Effector memory CD4-positive, alpha-beta T cell (primary cell): ENCODE measurements around the gene RHBDD1.

ENCODE experiments used
- DNase-seq, 3 donors: peaks; one replicate each; pipeline ENCODE4 v3.0.0-alpha.2; 2020
- H3K27ac ChIP-seq: 2 replicates; pipeline ENCODE4 v1.7.0; 2013; ENCODE audit warnings: mild to moderate bottlenecking, low read length, moderate library complexity; ENCODE audit not compliant: insufficient read depth, poor library complexity, severe bottlenecking
- H3K27me3 ChIP-seq: replicated peaks from 2 replicates; pipeline ENCODE4 v1.7.0; 2013; ENCODE audit warnings: mild to moderate bottlenecking, low read length; ENCODE audit not compliant: insufficient read depth, control insufficient read depth, poor library complexity, severe bottlenecking
- H3K36me3 ChIP-seq: 2 replicates; pipeline ENCODE4 v1.7.0; 2013; ENCODE audit warnings: mild to moderate bottlenecking, low read length, moderate library complexity; ENCODE audit not compliant: control insufficient read depth, insufficient read depth
- H3K4me1 ChIP-seq: 2 replicates; pipeline ENCODE4 v1.7.0; 2013; ENCODE audit warnings: low read length, mild to moderate bottlenecking; ENCODE audit not compliant: control insufficient read depth, insufficient read depth, poor library complexity, severe bottlenecking
- H3K4me3 ChIP-seq: 2 replicates; pipeline ENCODE4 v1.7.0; 2013; ENCODE audit warnings: low read length, low read depth, mild to moderate bottlenecking; ENCODE audit not compliant: insufficient read depth, poor library complexity, severe bottlenecking
- H3K9me3 ChIP-seq: 2 replicates; pipeline ENCODE4 v1.7.0; 2013; ENCODE audit warnings: mild to moderate bottlenecking, low read length, moderate library complexity; ENCODE audit not compliant: control insufficient read depth

The RHBDD1 gene

GRCh38 chr2:227013881-227014280 lies 178.0 kb downstream of the RHBDD1 start:
- Histone ChIP-seq H3K4me1 (no peaks in the 10 kb centered on the region), H3K36me3 (no peaks in the 10 kb centered on the region), H3K4me3 (no peak overlapping the region), H3K9me3 (no peaks in the 10 kb centered on the region), H3K27ac (no peak overlapping the region), H3K27me3 (no peaks in the 10 kb centered on the region)
- DNase-seq = no peak

DNA sequence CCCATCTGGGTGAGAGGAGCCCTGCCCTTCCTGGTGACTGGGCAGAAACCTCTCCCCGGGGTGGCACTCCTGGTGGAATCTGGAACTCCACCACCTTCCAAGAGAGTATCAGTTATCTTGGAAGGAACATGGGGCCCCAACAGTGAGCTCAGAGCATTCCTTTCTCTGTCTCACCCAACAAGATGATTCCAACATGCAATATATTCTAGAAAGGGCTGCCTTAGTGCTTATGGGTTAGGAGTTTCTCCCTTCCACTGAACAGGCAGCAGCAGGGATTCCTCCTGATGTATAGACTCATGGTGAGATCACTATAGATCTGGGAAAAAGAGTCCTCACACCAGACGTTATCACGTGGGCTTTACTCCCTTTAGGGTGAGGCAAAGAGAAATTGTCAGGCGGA lies 181.0 kb downstream of the RHBDD1 start:
- Histone ChIP-seq H3K4me1 (no peaks in the 10 kb centered on the region), H3K27me3 (no peaks in the 10 kb centered on the region), H3K9me3 (no peaks in the 10 kb centered on the region), H3K4me3 (no peak overlapping the region), H3K36me3 (no peaks in the 10 kb centered on the region), H3K27ac (no peak overlapping the region)
- DNase-seq = no peak

- Histone ChIP-seq H3K27me3 (no peaks in the 10 kb centered on the region), H3K4me1 (no peaks in the 10 kb centered on the region), H3K36me3 (no peaks in the 10 kb centered on the region), H3K4me3 (no peak overlapping the region), H3K27ac (no peak overlapping the region), H3K9me3 (no peaks in the 10 kb centered on the region)
- DNase-seq = no peak
Observed at GRCh38 chr2:227020416-227020815, 184.6 kb downstream of the RHBDD1 start.

- Histone ChIP-seq H3K36me3 (no peaks in the 10 kb centered on the region), H3K27ac (no peak overlapping the region), H3K4me3 (no peak overlapping the region), H3K4me1 (no peaks in the 10 kb centered on the region), H3K9me3 (no peaks in the 10 kb centered on the region), H3K27me3 (no peaks in the 10 kb centered on the region)
- DNase-seq = no peak
Observed at GRCh38 chr2:227022608-227023007, 186.8 kb downstream of the RHBDD1 start.

DNA sequence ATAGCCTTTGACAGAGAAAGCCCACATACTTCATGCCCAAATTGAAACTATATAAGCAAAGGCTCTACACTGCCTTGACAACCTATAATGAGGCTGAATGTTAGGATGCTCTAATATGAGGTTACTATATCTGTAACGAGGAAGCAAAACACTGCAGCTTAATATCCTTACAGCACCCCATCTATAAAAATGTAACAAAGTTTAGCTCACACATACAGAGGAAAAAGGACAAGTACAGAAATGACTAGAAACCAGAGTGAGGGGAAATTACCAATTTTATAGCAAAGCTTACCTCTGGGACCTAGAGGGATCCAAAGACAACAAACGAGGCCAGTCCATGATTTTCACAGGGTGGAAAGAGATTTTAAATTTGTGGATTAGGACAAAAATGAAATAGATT lies 189.7 kb downstream of the RHBDD1 start:
- H3K27me3 ChIP-seq = no peaks in the 10 kb centered on the region
- no peaks in the 10 kb centered on the region for H3K36me3 ChIP-seq
- H3K4me3 ChIP-seq = no peak overlapping the region
- no peak for DNase-seq
- no peaks in the 10 kb centered on the region for H3K4me1 ChIP-seq
- no peak overlapping the region for H3K27ac ChIP-seq
- no peaks in the 10 kb centered on the region for H3K9me3 ChIP-seq

DNA sequence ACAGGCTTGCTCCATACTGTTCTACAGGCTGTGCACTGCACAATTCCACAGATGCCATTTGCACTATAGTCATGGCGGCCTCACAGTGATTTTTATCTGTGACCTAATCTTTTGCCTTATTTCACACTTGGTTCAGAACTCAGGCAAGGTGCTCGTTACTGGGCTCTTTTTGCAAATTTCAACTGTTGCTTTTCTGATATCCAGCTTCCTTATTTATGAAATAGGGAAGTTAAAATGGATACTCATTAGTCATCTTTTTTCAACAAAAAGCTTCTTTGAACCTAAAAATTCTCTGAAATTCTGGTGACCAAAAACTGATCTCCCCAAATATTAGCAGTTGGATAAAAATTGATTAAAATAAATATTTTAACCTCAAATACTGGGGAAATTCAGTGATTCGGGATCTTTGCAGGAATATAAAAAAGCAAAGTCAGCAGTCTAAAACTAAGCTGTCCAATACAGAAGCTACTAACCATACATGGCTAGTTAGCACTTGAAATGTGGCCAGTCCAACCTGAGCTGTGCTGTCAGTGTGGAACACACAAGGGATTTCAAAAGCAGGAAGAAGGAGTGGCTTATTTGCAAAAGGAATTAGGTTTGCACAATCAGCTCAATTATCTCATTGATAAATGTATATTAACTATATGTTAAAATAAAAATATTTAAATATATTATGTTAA lies 193.7 kb downstream of the RHBDD1 start:
- Histone ChIP-seq H3K36me3 (no peaks in the 10 kb centered on the region), H3K9me3 (no peaks in the 10 kb centered on the region), H3K27ac (no peak overlapping the region), H3K4me1 (no peaks in the 10 kb centered on the region), H3K4me3 (no peak overlapping the region), H3K27me3 (no peaks in the 10 kb centered on the region)
- no peak for DNase-seq

DNA sequence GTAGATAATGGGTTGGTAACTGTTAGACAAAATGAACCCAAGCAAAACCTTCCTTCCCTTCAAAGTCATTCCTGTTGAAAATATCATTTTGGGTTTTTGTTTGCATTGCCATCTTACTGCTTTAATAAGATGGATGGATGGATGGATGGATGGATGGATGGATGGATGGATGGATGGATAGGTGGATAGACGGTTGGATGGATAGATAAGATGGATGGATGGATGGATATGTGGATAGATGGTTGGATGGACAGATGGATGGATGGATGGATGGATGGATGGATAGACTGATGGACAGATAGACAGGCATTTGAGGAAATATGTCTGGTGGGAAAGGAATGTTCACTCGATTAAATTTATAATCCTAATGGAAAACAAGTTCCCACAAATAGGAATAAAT lies 194.9 kb downstream of the RHBDD1 start:
- no peaks in the 10 kb centered on the region for H3K27me3 ChIP-seq
- H3K27ac ChIP-seq = no peak overlapping the region
- H3K36me3 ChIP-seq = no peaks in the 10 kb centered on the region
- no peaks in the 10 kb centered on the region for H3K4me1 ChIP-seq
- H3K4me3 ChIP-seq = no peak overlapping the region
- H3K9me3 ChIP-seq = no peaks in the 10 kb centered on the region
- no peak for DNase-seq

DNA sequence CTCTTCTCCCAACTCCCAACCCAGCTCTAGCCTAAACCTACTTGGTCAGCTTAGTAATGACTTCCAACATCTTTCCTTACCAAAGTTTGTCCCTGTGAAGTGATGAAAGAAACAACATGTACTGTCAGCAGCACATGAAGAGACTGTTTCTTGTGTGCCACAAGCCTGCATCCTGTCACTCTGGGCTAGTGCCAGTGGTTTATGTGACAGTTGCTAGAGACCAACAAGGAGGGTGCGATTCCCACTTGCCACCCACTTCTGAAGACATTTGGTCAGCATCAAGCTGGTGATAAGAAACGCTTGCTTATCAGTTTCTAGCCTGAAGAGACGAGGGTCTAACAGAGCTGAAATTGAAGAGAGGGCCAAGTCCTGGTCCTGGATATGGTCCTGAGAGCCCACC lies 195.5 kb downstream of the RHBDD1 start:
- Histone ChIP-seq H3K27me3 (no peaks in the 10 kb centered on the region), H3K27ac (no peak overlapping the region), H3K9me3 (no peaks in the 10 kb centered on the region), H3K4me3 (no peak overlapping the region), H3K36me3 (no peaks in the 10 kb centered on the region), H3K4me1 (no peaks in the 10 kb centered on the region)
- no peak for DNase-seq

DNA sequence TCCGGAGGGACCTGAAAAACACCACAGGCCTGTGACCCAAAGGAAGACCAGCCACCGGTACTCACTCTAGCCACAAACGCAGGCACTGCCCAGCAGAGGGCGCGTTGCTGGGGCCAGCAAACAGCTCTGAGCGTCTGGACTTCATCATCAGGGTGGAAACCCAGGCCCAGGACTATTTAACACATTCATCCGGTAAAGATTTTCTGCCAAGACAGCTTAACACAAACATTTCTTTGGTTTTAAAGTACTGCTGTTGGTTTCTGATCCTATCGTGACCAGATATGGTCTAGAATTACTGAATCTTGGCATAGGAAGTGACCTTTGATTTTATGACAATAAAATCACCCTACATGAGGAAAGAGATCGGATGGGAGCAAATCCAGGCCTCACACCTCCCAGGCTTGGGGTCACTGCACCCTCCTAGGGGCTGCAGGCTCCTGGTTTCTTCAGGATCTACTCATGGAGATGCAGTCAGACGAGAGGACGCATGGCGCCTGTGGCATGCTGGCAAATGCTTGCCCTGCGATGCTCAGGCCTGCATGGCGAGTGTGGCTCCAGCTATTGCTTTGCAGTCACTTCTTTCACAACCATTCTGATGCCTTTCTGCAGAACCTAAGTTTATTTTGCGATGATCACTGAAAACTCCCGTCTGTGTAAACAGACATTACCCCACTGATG lies 197.8 kb downstream of the RHBDD1 start:
- no peaks in the 10 kb centered on the region for H3K36me3 ChIP-seq
- H3K27ac ChIP-seq = no peak overlapping the region
- no peaks in the 10 kb centered on the region for H3K4me1 ChIP-seq
- DNase-seq = no peak
- no peaks in the 10 kb centered on the region for H3K9me3 ChIP-seq
- H3K4me3 ChIP-seq = no peak overlapping the region
- H3K27me3 ChIP-seq = no peaks in the 10 kb centered on the region

GRCh38 chr2:227035711-227036367 lies 200.0 kb downstream of the RHBDD1 start:
- H3K27ac ChIP-seq = no peak overlapping the region
- H3K27me3 ChIP-seq = no peaks in the 10 kb centered on the region
- H3K9me3 ChIP-seq = no peaks in the 10 kb centered on the region
- no peak overlapping the region for H3K4me3 ChIP-seq
- DNase-seq = no peak
- H3K36me3 ChIP-seq = no peaks in the 10 kb centered on the region
- no peaks in the 10 kb centered on the region for H3K4me1 ChIP-seq
